Parathyroid adenoma (tissue), 2 donors: ENCODE measurements around the gene GABRG3.

Experiments used
- H2AFZ ChIP-seq: fragments of 300-600 bp; sonication (generic); one replicate; pipeline ENCODE4 v1.7.0; 2017; ENCODE audit warnings: antibody characterized with exemption, mild to moderate bottlenecking
- H3K27ac ChIP-seq: fragments of 300-600 bp; sonication (generic); one replicate; pipeline ENCODE4 v1.7.0; 2017
- H3K27me3 ChIP-seq: fragments of 300-600 bp; sonication (generic); one replicate; pipeline ENCODE4 v1.7.0; 2017; ENCODE audit warnings: low read length; ENCODE audit not compliant: control insufficient read depth, insufficient read depth
- H3K36me3 ChIP-seq: fragments of 300-600 bp; sonication (generic); one replicate; pipeline ENCODE4 v1.7.0; 2017; ENCODE audit warnings: low read length; ENCODE audit not compliant: control insufficient read depth, insufficient read depth
- H3K4me1 ChIP-seq: fragments of 300-600 bp; sonication (generic); one replicate; pipeline ENCODE4 v1.7.0; 2017; ENCODE audit warnings: control low read depth
- H3K4me2 ChIP-seq: fragments of 300-600 bp; sonication (generic); one replicate; pipeline ENCODE4 v1.7.0; 2017; ENCODE audit warnings: low read length
- H3K4me3 ChIP-seq: fragments of 300-600 bp; sonication (generic); one replicate; pipeline ENCODE4 v1.7.0; 2017; ENCODE audit warnings: low read depth, low read length
- H3K79me2 ChIP-seq: fragments of 300-600 bp; sonication (generic); one replicate; pipeline ENCODE4 v1.7.0; 2017; ENCODE audit warnings: control low read depth
- H3K9ac ChIP-seq: fragments of 300-600 bp; sonication (generic); one replicate; pipeline ENCODE4 v1.7.0; 2017; ENCODE audit warnings: mild to moderate bottlenecking
- H3K9me3 ChIP-seq: fragments of 300-600 bp; sonication (generic); one replicate; pipeline ENCODE4 v1.7.0; 2017; ENCODE audit warnings: low read length; ENCODE audit not compliant: control insufficient read depth
- TF ChIP-seq, protein P1 (sequence below): fragments of 300-600 bp; sonication (generic); IDR thresholded peaks from one replicate; pipeline ENCODE4 v1.7.0; 2017; ENCODE audit warnings: antibody characterized with exemption, mild to moderate bottlenecking
- donor health status: primary hyperparathyroidism.

Gene GABRG3

DNA sequence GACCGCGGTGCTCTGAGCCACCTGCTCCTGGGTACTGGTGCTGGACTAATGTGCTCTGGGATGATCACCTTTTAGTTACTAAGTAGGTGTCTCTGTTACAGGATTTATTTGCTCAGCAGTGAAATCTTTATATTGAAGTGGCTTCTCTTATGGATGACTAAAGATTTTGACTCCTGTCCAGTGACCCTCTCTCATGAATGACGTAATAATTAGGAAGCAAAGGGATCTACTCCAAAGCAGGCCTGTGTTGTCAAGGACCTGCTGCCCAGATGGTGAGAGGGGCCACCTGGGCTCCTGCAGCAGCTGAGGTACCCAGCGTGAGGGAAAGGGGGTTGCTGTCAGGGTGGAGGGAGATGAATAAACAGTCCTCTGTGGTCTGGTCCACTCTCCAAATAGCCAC is 263.6 kb downstream of the GABRG3 start:
- H3K36me3 ChIP-seq = no peaks in the 10 kb centered on the region
- H2AFZ ChIP-seq = no peak overlapping the region
- H3K27me3 ChIP-seq = no peaks in the 10 kb centered on the region
- H3K4me3 ChIP-seq = no peak overlapping the region
- no peak overlapping the region for H3K4me2 ChIP-seq
- TF ChIP-seq, protein P1, sequence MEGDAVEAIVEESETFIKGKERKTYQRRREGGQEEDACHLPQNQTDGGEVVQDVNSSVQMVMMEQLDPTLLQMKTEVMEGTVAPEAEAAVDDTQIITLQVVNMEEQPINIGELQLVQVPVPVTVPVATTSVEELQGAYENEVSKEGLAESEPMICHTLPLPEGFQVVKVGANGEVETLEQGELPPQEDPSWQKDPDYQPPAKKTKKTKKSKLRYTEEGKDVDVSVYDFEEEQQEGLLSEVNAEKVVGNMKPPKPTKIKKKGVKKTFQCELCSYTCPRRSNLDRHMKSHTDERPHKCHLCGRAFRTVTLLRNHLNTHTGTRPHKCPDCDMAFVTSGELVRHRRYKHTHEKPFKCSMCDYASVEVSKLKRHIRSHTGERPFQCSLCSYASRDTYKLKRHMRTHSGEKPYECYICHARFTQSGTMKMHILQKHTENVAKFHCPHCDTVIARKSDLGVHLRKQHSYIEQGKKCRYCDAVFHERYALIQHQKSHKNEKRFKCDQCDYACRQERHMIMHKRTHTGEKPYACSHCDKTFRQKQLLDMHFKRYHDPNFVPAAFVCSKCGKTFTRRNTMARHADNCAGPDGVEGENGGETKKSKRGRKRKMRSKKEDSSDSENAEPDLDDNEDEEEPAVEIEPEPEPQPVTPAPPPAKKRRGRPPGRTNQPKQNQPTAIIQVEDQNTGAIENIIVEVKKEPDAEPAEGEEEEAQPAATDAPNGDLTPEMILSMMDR = no peak
- no peaks in the 10 kb centered on the region for H3K9me3 ChIP-seq
- H3K79me2 ChIP-seq = no peaks in the 10 kb centered on the region
- H3K4me1 ChIP-seq = no peaks in the 10 kb centered on the region
- no peak overlapping the region for H3K27ac ChIP-seq
- no peak overlapping the region for H3K9ac ChIP-seq

DNA sequence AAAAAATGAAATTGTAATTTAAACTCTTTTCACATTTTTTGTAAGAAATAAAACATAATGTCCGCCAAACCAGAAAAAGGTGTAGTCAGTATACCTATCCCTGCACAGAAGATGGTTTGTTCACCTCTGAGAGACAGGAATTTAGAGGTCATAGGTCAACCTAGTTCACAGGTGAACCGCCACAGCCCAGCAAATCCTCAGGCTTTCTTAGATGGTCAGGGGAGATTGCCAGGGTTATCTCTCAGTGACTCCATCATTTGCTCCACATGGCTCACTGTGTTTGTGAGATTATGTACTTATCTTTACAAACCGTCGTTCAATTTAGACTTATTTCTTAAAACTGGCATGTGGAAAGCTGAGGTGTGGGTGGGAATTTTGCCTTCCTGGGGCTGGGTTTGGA is 264.2 kb downstream of the GABRG3 start:
- TF ChIP-seq, protein P1 = no peak
- H3K27ac ChIP-seq = no peak overlapping the region
- no peak overlapping the region for H3K4me3 ChIP-seq
- no peak overlapping the region for H2AFZ ChIP-seq
- H3K36me3 ChIP-seq = no peaks in the 10 kb centered on the region
- no peaks in the 10 kb centered on the region for H3K4me1 ChIP-seq
- H3K27me3 ChIP-seq = no peaks in the 10 kb centered on the region
- H3K9me3 ChIP-seq = no peaks in the 10 kb centered on the region
- no peak overlapping the region for H3K9ac ChIP-seq
- no peaks in the 10 kb centered on the region for H3K79me2 ChIP-seq
- H3K4me2 ChIP-seq = no peak overlapping the region

- Histone ChIP-seq H3K79me2 (no peaks in the 10 kb centered on the region), H3K4me3 (no peak overlapping the region), H3K9ac (no peak overlapping the region), H3K9me3 (no peaks in the 10 kb centered on the region), H2AFZ (no peak overlapping the region), H3K27ac (no peak overlapping the region), H3K36me3 (no peaks in the 10 kb centered on the region), H3K4me1 (no peaks in the 10 kb centered on the region), H3K27me3 (no peaks in the 10 kb centered on the region), H3K4me2 (no peak overlapping the region)
- TF ChIP-seq, protein P1 = no peak
Observed at GRCh38 chr15:27235681-27236080, 264.7 kb downstream of the GABRG3 start.

DNA sequence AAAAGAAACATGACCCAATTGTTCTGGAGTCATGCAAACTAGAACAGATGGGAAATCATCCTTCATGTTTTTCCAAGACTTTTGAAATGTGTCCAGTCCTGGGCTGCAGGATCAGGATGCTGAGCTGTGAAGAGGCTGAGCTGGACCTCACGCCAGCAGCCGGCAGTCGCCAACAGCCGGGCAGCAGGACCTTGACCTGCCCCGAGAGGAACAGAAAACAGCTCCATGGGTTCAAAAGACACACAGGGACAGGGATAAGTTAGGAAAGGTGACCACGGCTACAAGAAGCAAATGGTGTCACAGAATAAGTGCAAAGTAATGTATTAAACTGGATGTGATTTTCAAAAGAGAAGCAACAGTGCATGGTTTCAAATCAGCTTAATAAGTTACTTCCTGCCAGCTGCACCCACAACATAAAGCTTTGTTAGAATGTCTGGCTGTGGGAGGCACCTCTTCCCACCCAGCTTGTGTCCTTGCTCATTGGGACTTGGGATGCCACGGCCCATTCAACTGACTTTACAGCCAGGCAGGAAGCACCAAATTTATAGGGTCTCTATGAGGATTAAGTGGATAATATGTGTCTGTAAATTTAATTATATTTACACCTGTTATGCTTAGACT is 266.4 kb downstream of the GABRG3 start:
- Histone ChIP-seq H3K79me2 (no peaks in the 10 kb centered on the region), H3K9ac (no peak overlapping the region), H3K27me3 (no peaks in the 10 kb centered on the region), H2AFZ (no peak overlapping the region), H3K9me3 (no peaks in the 10 kb centered on the region), H3K27ac (no peak overlapping the region), H3K4me3 (no peak overlapping the region), H3K4me2 (no peak overlapping the region), H3K36me3 (no peaks in the 10 kb centered on the region), H3K4me1 (no peaks in the 10 kb centered on the region)
- TF ChIP-seq, protein P1 = no peak

- H3K4me2 ChIP-seq = no peak overlapping the region
- no peak overlapping the region for H3K4me3 ChIP-seq
- no peaks in the 10 kb centered on the region for H3K27me3 ChIP-seq
- H2AFZ ChIP-seq = no peak overlapping the region
- no peak overlapping the region for H3K27ac ChIP-seq
- no peaks in the 10 kb centered on the region for H3K4me1 ChIP-seq
- H3K79me2 ChIP-seq = no peaks in the 10 kb centered on the region
- no peaks in the 10 kb centered on the region for H3K36me3 ChIP-seq
- H3K9me3 ChIP-seq = no peaks in the 10 kb centered on the region
- TF ChIP-seq, protein P1 = no peak
- no peak overlapping the region for H3K9ac ChIP-seq
Observed at GRCh38 chr15:27238209-27238608, 267.2 kb downstream of the GABRG3 start.
